Activated T-helper 9 cell treated with anti-CD3 and anti-CD28 coated beads, Interleukin-2, amount 50 U/mL, for 16 hours (primary cell): Measurements from ENCODE around the gene EIF2S1.
A peak's percentile ranks its signal among the peaks of the same experiment; 100 is the strongest.
"Not testable (repeated sequence)": the region's sequence is repeated elsewhere in the genome, so short reads cannot be mapped to it uniquely, and the experiment has no call there.

Experiments used
- DNase-seq: peaks from one replicate; pipeline ENCODE4 v3.0.0-alpha.2; 2020; ENCODE audit warnings: low read depth

Gene EIF2S1

GRCh38 chr14:67359775-67360469 lies at the start of gene EIF2S1, which contains the start of gene ATP6V1D:
EIF2S1 (plus strand) TSS chr14:67360328; CDS start chr14:67364768, 4,440 bp downstream.
ATP6V1D (minus strand) TSS chr14:67359804; CDS start chr14:67359698, 106 bp downstream.
- DNase-seq, result peak; percentile 99

- no peak for DNase-seq
Observed at GRCh38 chr14:67311868-67312267, 48.3 kb upstream of the EIF2S1 start.

- no peak for DNase-seq
Observed at GRCh38 chr14:67313153-67313552, 47.0 kb upstream of the EIF2S1 start.

GRCh38 chr14:67317822-67318221 lies 42.3 kb upstream of the EIF2S1 start:
- DNase-seq, result no peak

- DNase-seq, result no peak
Observed at GRCh38 chr14:67319142-67319541, 41.0 kb upstream of the EIF2S1 start.

- not testable (repeated sequence) for DNase-seq
Observed at GRCh38 chr14:67329666-67330065, 30.5 kb upstream of the EIF2S1 start.

GRCh38 chr14:67331368-67332125 lies 28.6 kb upstream of the EIF2S1 start:
- no peak for DNase-seq

GRCh38 chr14:67332468-67332867 lies 27.7 kb upstream of the EIF2S1 start:
- no peak for DNase-seq

- DNase-seq, result no peak
Observed at GRCh38 chr14:67335781-67336180, 24.3 kb upstream of the EIF2S1 start.

GRCh38 chr14:67341231-67341630 lies 18.9 kb upstream of the EIF2S1 start:
- not testable (repeated sequence) for DNase-seq

- DNase-seq, result no peak
Observed at GRCh38 chr14:67343601-67344230, 16.4 kb upstream of the EIF2S1 start.

- no peak for DNase-seq
Observed at GRCh38 chr14:67345583-67345982, 14.5 kb upstream of the EIF2S1 start.

GRCh38 chr14:67352055-67352454 lies 8.1 kb upstream of the EIF2S1 start:
- no peak for DNase-seq

- no peak for DNase-seq
Observed at GRCh38 chr14:67357186-67357968, 2.8 kb upstream of the EIF2S1 start.

- no peak for DNase-seq
Observed at GRCh38 chr14:67357969-67358354, 2.2 kb upstream of the EIF2S1 start.

- DNase-seq, result no peak
Observed at GRCh38 chr14:67358924-67359774, 979 bp upstream of the EIF2S1 start.

- DNase-seq, result no peak
Observed at GRCh38 chr14:67360470-67361206, 510 bp downstream of the EIF2S1 start.

- no peak for DNase-seq
Observed at GRCh38 chr14:67365476-67365875, 5.3 kb downstream of the EIF2S1 start.

GRCh38 chr14:67370830-67371229 lies 10.7 kb downstream of the EIF2S1 start:
- DNase-seq, result no peak
